Loucy (cell line): ENCODE data around the gene UMODL1.

ENCODE experiments used
- H2AFZ ChIP-seq: fragments of 200-600 bp; sonication (generic); 2 replicates; pipeline ENCODE4 v1.6.0; 2016; ENCODE audit warnings: antibody characterized with exemption, mild to moderate bottlenecking, low read length, moderate library complexity
- H3F3A ChIP-seq: fragments of 200-600 bp; 2 replicates; pipeline ENCODE4 v1.6.0; 2016; ENCODE audit warnings: antibody characterized with exemption, low read depth, mild to moderate bottlenecking
- H3K27me3 ChIP-seq: fragments of 200-600 bp; sonication (generic); 2 replicates; pipeline ENCODE4 v1.6.1; 2014; ENCODE audit warnings: low read length, mild to moderate bottlenecking; ENCODE audit not compliant: insufficient read depth, poor library complexity, severe bottlenecking
- H3K36me3 ChIP-seq: fragments of 200-600 bp; sonication (generic); 2 replicates; pipeline ENCODE4 v1.6.1; 2016; ENCODE audit warnings: low read length; ENCODE audit not compliant: insufficient read depth
- H3K4me1 ChIP-seq: fragments of 200-600 bp; sonication (generic); 2 replicates; pipeline ENCODE4 v1.5.1; 2014; ENCODE audit warnings: low read length, mild to moderate bottlenecking; ENCODE audit not compliant: insufficient read depth, poor library complexity, severe bottlenecking
- H3K4me2 ChIP-seq: fragments of 200-600 bp; sonication (generic); 2 replicates; pipeline ENCODE4 v1.6.0; 2014; ENCODE audit warnings: antibody characterized with exemption, low read length, low read depth, mild to moderate bottlenecking; ENCODE audit not compliant: poor library complexity, severe bottlenecking
- H3K4me3 ChIP-seq: fragments of 200-600 bp; sonication (generic); 2 replicates; pipeline ENCODE4 v1.5.1; 2014; ENCODE audit warnings: low read length, mild to moderate bottlenecking, mixed read lengths; ENCODE audit not compliant: poor library complexity, severe bottlenecking
- H3K79me2 ChIP-seq: fragments of 200-600 bp; sonication (generic); 2 replicates; pipeline ENCODE4 v1.6.1; 2014; ENCODE audit warnings: low read length; ENCODE audit not compliant: insufficient read depth
- H3K9ac ChIP-seq: fragments of 200-600 bp; sonication (generic); 2 replicates; pipeline ENCODE4 v1.6.0; 2014; ENCODE audit warnings: mild to moderate bottlenecking, low read depth, low read length, moderate library complexity; ENCODE audit not compliant: poor library complexity, severe bottlenecking
- H3K9me2 ChIP-seq: fragments of 200-600 bp; sonication (generic); replicated peaks from 2 replicates; pipeline ENCODE4 v1.6.1; 2016; ENCODE audit warnings: low read depth, low read length, mixed read lengths
- H3K9me3 ChIP-seq: fragments of 200-600 bp; sonication (generic); 2 replicates; pipeline ENCODE4 v1.6.1; 2014; ENCODE audit warnings: mild to moderate bottlenecking, antibody characterized with exemption, low read length, low read depth; ENCODE audit not compliant: insufficient read depth
- H4K20me1 ChIP-seq: fragments of 200-600 bp; sonication (generic); 2 replicates; pipeline ENCODE4 v1.6.0; 2014; ENCODE audit warnings: antibody characterized with exemption, low read length, mild to moderate bottlenecking; ENCODE audit not compliant: insufficient read depth, poor library complexity, severe bottlenecking
- CTCF ChIP-seq: fragments of 200-600 bp; sonication (generic); conservative IDR thresholded peaks from 2 replicates; pipeline ENCODE4 v1.5.1; 2014; ENCODE audit warnings: mild to moderate bottlenecking, antibody characterized with exemption, low read length
- EZH2phosphoT487 ChIP-seq: fragments of 200-600 bp; IDR thresholded peaks from 2 replicates; pipeline ENCODE4 v1.6.1; 2018; ENCODE audit warnings: antibody characterized with exemption, mild to moderate bottlenecking, moderate library complexity, borderline replicate concordance

Gene UMODL1

DNA sequence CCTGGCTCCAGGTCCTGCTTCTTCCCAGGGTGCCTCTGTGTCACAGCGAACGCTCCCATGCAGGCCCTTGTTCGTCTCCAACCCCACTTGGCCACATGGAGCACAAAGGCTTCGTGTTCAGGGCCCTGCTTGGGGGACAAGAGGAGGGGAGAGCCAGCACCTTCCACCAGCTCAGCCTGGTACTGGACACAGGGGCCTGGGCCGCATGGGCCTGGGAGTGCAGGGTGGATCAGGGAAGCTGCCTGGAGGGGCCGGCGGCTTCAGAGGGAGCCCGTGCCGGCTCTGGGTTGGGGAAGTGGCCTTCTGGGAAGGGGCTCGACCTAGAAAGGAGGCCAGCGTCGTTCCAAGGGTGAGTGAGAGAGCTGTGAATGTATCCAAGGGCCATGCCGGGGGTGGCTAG lies 53.0 kb downstream of the UMODL1 start:
- H3K36me3 ChIP-seq, result no peaks in the 10 kb centered on the region
- no peaks in the 10 kb centered on the region for H3K27me3 ChIP-seq
- H3F3A ChIP-seq, result peaks cover 9% of the 10 kb centered on the region
- H3K4me3 ChIP-seq, result peak overlapping the region; percentile 64
- peaks cover 92% of the 10 kb centered on the region for H3K4me1 ChIP-seq
- no peak overlapping the region for H2AFZ ChIP-seq
- H3K9ac ChIP-seq, result peak overlapping the region; percentile 92
- H3K4me2 ChIP-seq, result peak overlapping the region; percentile 76
- H3K9me2 ChIP-seq, result no peaks in the 10 kb centered on the region
- H3K9me3 ChIP-seq, result no peaks in the 10 kb centered on the region
- peaks cover 77% of the 10 kb centered on the region for H3K79me2 ChIP-seq
- H4K20me1 ChIP-seq, result no peaks in the 10 kb centered on the region
- TF ChIP-seq EZH2phosphoT487 (no peak), CTCF (no peak)

DNA sequence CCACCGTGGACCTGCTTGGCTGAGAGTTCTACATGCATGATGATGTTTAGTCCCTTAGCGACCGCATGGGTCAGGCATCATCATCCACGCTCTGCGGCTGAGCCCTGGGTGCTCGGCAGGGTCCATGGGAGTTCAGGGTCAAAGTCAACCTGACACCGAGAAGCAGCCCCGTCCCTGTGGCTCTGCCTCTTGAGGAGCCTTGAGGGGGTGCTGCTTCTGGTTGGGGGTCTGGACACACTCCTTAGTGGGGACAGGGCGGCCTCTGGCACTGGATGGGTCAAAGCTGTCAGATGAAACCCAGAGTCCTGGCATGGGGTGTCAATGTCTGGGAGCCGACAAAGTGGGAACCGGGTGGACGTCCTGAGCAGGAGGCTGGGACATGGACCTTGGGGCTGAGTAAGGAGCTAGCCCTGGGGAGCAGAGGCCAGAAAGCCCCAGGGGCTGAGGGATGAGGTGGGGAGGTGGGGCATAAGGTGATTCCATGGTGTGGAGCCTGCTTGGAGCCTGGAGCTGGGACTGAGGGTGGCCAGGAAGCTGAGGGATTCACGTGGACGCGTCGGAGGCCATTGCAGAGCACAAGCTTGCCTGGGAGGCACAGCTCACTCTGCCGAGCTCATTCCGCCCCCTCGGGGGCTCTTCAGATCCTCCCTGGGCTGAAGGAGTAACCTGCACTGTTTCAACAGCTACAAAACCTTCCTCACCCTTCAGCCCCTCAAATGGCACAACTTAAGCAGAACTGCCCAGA lies 53.9 kb downstream of the UMODL1 start:
- Histone ChIP-seq H3K4me2 (peak overlapping the region; percentile 76), H3K9ac (peak overlapping the region; percentile 92), H3K36me3 (no peaks in the 10 kb centered on the region), H3K4me3 (peak overlapping the region; percentile 13), H3F3A (no peaks in the 10 kb centered on the region; the same call in 1 of the 2 replicates), H3K27me3 (no peaks in the 10 kb centered on the region), H3K4me1 (peaks cover 89% of the 10 kb centered on the region), H2AFZ (no peak overlapping the region), H3K9me3 (no peaks in the 10 kb centered on the region), H4K20me1 (no peaks in the 10 kb centered on the region), H3K79me2 (peaks cover 77% of the 10 kb centered on the region), H3K9me2 (no peaks in the 10 kb centered on the region)
- no peak for TF ChIP-seq CTCF
- no peak for TF ChIP-seq EZH2phosphoT487

GRCh38 chr21:42125571-42126544 lies 54.7 kb downstream of the UMODL1 start:
- Histone ChIP-seq H3K79me2 (peaks cover 70% of the 10 kb centered on the region), H2AFZ (no peak overlapping the region), H3K36me3 (no peaks in the 10 kb centered on the region), H3K27me3 (no peaks in the 10 kb centered on the region), H3F3A (no peaks in the 10 kb centered on the region), H4K20me1 (no peaks in the 10 kb centered on the region), H3K9me3 (no peaks in the 10 kb centered on the region), H3K9me2 (no peaks in the 10 kb centered on the region), H3K4me3 (peak overlapping the region; percentile 19), H3K9ac (peak overlapping the region; percentile 92), H3K4me2 (peak overlapping the region; percentile 76), H3K4me1 (peaks cover 80% of the 10 kb centered on the region)
- TF ChIP-seq EZH2phosphoT487 (no peak), CTCF (peak; percentile 42; the same call in 1 of the 2 replicates)
